HG03354 (cell line): ENCODE measurements around the gene CAPZB.

Source experiments
- ATAC-seq: cut with Tn5 transposase; IDR thresholded peaks from one replicate; pipeline ENCODE4 v1.9.1; 2021; ENCODE audit warnings: mild to moderate bottlenecking; ENCODE audit not compliant: unreplicated experiment, poor library complexity, severe bottlenecking

CAPZB gene

GRCh38 chr1:19476450-19477190 lies 8.7 kb downstream of the CAPZB start:
- peak; percentile 59 for ATAC-seq

- no peak for ATAC-seq
These were observed 10.0 kb downstream of the CAPZB start for GRCh38 chr1:19475296-19475695.

- no peak for ATAC-seq
These were observed 13.2 kb downstream of the CAPZB start for GRCh38 chr1:19472174-19472573.

GRCh38 chr1:19469004-19469403 lies 16.3 kb downstream of the CAPZB start:
- no peak for ATAC-seq

GRCh38 chr1:19468397-19468956 lies 16.9 kb downstream of the CAPZB start:
- peak; percentile 66 for ATAC-seq

- ATAC-seq: no peak
These were observed 17.8 kb downstream of the CAPZB start for GRCh38 chr1:19467199-19468187.

GRCh38 chr1:19466112-19466561 lies 19.2 kb downstream of the CAPZB start:
- ATAC-seq: no peak

GRCh38 chr1:19465650-19466049 lies 19.7 kb downstream of the CAPZB start:
- ATAC-seq: no peak

- no peak for ATAC-seq
These were observed 20.2 kb downstream of the CAPZB start for GRCh38 chr1:19465123-19465522.

GRCh38 chr1:19464696-19465095 lies 20.6 kb downstream of the CAPZB start:
- no peak for ATAC-seq

- ATAC-seq: no peak
These were observed 21.9 kb downstream of the CAPZB start for GRCh38 chr1:19463504-19463803.

GRCh38 chr1:19462781-19463503 lies 22.4 kb downstream of the CAPZB start:
- peak; percentile 55 for ATAC-seq

GRCh38 chr1:19461220-19461554 lies 24.2 kb downstream of the CAPZB start:
- ATAC-seq: no peak

GRCh38 chr1:19460535-19461219 lies 24.7 kb downstream of the CAPZB start:
- no peak for ATAC-seq

- ATAC-seq: no peak
These were observed 26.4 kb downstream of the CAPZB start for GRCh38 chr1:19458815-19459417.

GRCh38 chr1:19457607-19458006 lies 27.7 kb downstream of the CAPZB start:
- no peak for ATAC-seq

- ATAC-seq: no peak
These were observed 28.3 kb downstream of the CAPZB start for GRCh38 chr1:19456968-19457441.

- no peak for ATAC-seq
These were observed 30.0 kb downstream of the CAPZB start for GRCh38 chr1:19455353-19455752.
